Measurements from ENCODE around the gene PCDHB14. TPM values are rescaled to one million over a fixed set of nuclear protein-coding genes. Genes with fewer than 3 reads are reported as not detected.
"Not testable (repeated sequence)": the region's sequence is repeated elsewhere in the genome, so short reads cannot be mapped to it uniquely, and the experiment has no call there.

PCDHB14 gene
- total RNA-seq, 1 experiment from 2014 or later = 0.87 TPM

DNA sequence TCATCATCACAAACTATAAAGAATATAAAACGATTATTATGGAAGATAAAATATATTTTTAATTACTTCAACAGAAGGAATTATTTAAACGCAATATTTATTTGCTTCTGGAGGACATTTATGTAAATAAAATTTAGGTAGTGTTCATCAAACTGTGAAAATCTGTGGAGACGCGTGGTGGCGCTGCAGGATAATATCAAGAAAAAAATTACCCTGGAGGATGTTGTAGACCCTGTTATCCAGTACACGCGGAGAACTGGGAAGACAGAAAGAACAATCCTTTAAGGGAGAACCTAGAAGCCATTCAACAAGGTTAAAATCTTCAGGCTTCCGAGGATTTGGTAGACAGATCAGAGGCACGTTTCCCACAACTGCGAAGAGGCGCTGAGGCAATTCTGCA is 14.7 kb upstream of the PCDHB14 start, which contains the start of gene PCDHB12:
Gene PCDHB12, plus strand, starts transcription at position 242 of the 400 bp plus-strand sequence. CDS start 189 bp downstream, outside the sequence.
- intact Hi-C loops (cut with micrococcal nuclease) = no loop called here
- no peaks in the 10 kb centered on the region for H3K79me2 ChIP-seq (ENCODE audit: low read length)
- POLR2A ChIA-PET (ENCODE audit: unreplicated experiment) = no interaction called here
- no peak within 1 kb of the TSS for H3K4me2 ChIP-seq (ENCODE audit: low read length)
- ATAC-seq (no peak), DNase-seq (peak; percentile 20)
- peak within 1 kb of the TSS; percentile 42; the same call in 1 of the 2 replicates for H2AFZ ChIP-seq (ENCODE audit: low read length)
- TF ChIP-seq EZH2phosphoT487 (IDR thresholded peaks at IDR 0.05; ENCODE audit: borderline replicate concordance, low read length) = no peak
- TF ChIP-seq CTCF (conservative IDR thresholded peaks at IDR 0.05; ENCODE audit: low read depth, low read length) = peak; percentile 28; the same call in 1 of the 2 replicates
- H3K9ac ChIP-seq (ENCODE audit: low read length) = no peak within 1 kb of the TSS
- H3K36me3 ChIP-seq (ENCODE audit: low read depth, low read length) = no peaks in the 10 kb centered on the region
- no peaks in the 10 kb centered on the region for H3F3A ChIP-seq (ENCODE audit: low read length, unreplicated experiment)
- H3K9me2 ChIP-seq (replicated peaks; ENCODE audit: low read length) = no peaks in the 10 kb centered on the region
- no peaks in the 10 kb centered on the region for H3K27me3 ChIP-seq (ENCODE audit: low read length)
- CTCF ChIA-PET = no interaction called here
- H3K27ac ChIP-seq (ENCODE audit: low read length) = no peak within 1 kb of the TSS
- H3K9me3 ChIP-seq (ENCODE audit: low read length) = no peaks in the 10 kb centered on the region
- no peak within 1 kb of the TSS for H3K4me3 ChIP-seq (ENCODE audit: low read length)
- no peaks in the 10 kb centered on the region for H4K20me1 ChIP-seq (ENCODE audit: low read length)
- BruUV-seq (replicated peaks) = no TSS peak
- no peaks in the 10 kb centered on the region for H3K4me1 ChIP-seq (ENCODE audit: insufficient read depth, low read length)

DNA sequence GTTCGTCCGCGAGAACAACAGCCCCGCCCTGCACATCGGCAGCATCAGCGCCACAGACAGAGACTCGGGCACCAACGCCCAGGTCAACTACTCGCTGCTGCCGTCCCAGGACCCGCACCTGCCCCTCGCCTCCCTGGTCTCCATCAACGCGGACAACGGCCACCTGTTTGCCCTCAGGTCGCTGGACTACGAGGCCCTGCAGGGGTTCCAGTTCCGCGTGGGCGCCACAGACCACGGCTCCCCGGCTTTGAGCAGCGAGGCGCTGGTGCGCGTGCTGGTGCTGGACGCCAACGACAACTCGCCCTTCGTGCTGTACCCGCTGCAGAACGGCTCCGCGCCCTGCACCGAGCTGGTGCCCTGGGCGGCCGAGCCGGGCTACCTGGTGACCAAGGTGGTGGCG is 12.9 kb upstream of the PCDHB14 start:
- ATAC-seq; H3K27ac ChIP-seq (ENCODE audit: low read length); H3K4me3 ChIP-seq (ENCODE audit: low read length); H3K4me2 ChIP-seq (ENCODE audit: low read length); H3K79me2 ChIP-seq (ENCODE audit: low read length); H2AFZ ChIP-seq (ENCODE audit: low read length); H3F3A ChIP-seq (ENCODE audit: low read length, unreplicated experiment); H3K9me3 ChIP-seq (ENCODE audit: low read length); H3K27me3 ChIP-seq (ENCODE audit: low read length); H3K4me1 ChIP-seq (ENCODE audit: insufficient read depth, low read length); H3K36me3 ChIP-seq (ENCODE audit: low read depth, low read length); H3K9ac ChIP-seq (ENCODE audit: low read length); DNase-seq; intact Hi-C loops (cut with micrococcal nuclease); H3K9me2 ChIP-seq (replicated peaks; ENCODE audit: low read length); POLR2A ChIA-PET (ENCODE audit: unreplicated experiment); CTCF ChIA-PET; H4K20me1 ChIP-seq (ENCODE audit: low read length); BruUV-seq (replicated peaks): not testable (repeated sequence)

DNA sequence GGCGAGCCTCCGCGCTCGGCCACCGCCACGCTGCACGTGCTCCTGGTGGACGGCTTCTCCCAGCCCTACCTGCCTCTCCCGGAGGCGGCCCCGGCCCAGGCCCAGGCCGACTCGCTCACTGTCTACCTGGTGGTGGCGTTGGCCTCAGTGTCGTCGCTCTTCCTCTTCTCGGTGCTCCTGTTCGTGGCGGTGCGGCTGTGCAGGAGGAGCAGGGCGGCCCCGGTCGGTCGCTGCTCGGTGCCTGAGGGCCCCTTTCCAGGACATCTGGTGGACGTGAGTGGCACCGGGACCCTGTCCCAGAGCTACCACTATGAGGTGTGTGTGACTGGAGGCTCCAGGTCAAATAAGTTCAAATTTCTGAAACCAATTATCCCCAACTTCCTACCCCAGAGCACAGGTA is 12.3 kb upstream of the PCDHB14 start:
- H3K79me2 ChIP-seq (ENCODE audit: low read length); H3K36me3 ChIP-seq (ENCODE audit: low read depth, low read length); H3K4me2 ChIP-seq (ENCODE audit: low read length); BruUV-seq (replicated peaks); H4K20me1 ChIP-seq (ENCODE audit: low read length); H3K4me3 ChIP-seq (ENCODE audit: low read length); POLR2A ChIA-PET (ENCODE audit: unreplicated experiment); H3K27me3 ChIP-seq (ENCODE audit: low read length); H3K9ac ChIP-seq (ENCODE audit: low read length); CTCF ChIA-PET; H3F3A ChIP-seq (ENCODE audit: low read length, unreplicated experiment); H2AFZ ChIP-seq (ENCODE audit: low read length); H3K27ac ChIP-seq (ENCODE audit: low read length); H3K9me2 ChIP-seq (replicated peaks; ENCODE audit: low read length); H3K9me3 ChIP-seq (ENCODE audit: low read length); intact Hi-C loops (cut with micrococcal nuclease); ATAC-seq; DNase-seq; H3K4me1 ChIP-seq (ENCODE audit: insufficient read depth, low read length): not testable (repeated sequence)

GRCh38 chr5:141213656-141214339 is 9.3 kb upstream of the PCDHB14 start, which contains the start of gene PCDHB13:
Gene PCDHB13 (plus strand): TSS chr5:141213919. CDS start chr5:141214124, 205 bp downstream.
- H4K20me1 ChIP-seq (ENCODE audit: low read length); H3K4me3 ChIP-seq (ENCODE audit: low read length); H3K9me2 ChIP-seq (replicated peaks; ENCODE audit: low read length); H3K79me2 ChIP-seq (ENCODE audit: low read length); H3K9me3 ChIP-seq (ENCODE audit: low read length); H3K27me3 ChIP-seq (ENCODE audit: low read length); H3K4me2 ChIP-seq (ENCODE audit: low read length); H3K9ac ChIP-seq (ENCODE audit: low read length); CTCF ChIA-PET; H3K36me3 ChIP-seq (ENCODE audit: low read depth, low read length); POLR2A ChIA-PET (ENCODE audit: unreplicated experiment); H2AFZ ChIP-seq (ENCODE audit: low read length); H3F3A ChIP-seq (ENCODE audit: low read length, unreplicated experiment); H3K27ac ChIP-seq (ENCODE audit: low read length); intact Hi-C loops (cut with micrococcal nuclease); H3K4me1 ChIP-seq (ENCODE audit: insufficient read depth, low read length): not testable (repeated sequence)
- 0 out of 2 replicates have a peak, but pooled peaks have one; percentile 18 for TF ChIP-seq CTCF (conservative IDR thresholded peaks at IDR 0.05; ENCODE audit: low read depth, low read length)
- ATAC-seq = peak; percentile 22
- peak; percentile 7 for DNase-seq
- BruUV-seq (replicated peaks) = TSS peak; percentile 41

DNA sequence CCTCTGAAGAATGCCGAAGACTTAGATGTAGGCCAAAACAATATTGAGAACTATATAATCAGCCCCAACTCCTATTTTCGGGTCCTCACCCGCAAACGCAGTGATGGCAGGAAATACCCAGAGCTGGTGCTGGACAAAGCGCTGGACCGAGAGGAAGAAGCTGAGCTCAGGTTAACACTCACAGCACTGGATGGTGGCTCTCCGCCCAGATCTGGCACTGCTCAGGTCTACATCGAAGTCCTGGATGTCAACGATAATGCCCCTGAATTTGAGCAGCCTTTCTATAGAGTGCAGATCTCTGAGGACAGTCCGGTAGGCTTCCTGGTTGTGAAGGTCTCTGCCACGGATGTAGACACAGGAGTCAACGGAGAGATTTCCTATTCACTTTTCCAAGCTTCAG is 8.6 kb upstream of the PCDHB14 start:
- H3K9me3 ChIP-seq (ENCODE audit: low read length); H3K79me2 ChIP-seq (ENCODE audit: low read length); H3K27ac ChIP-seq (ENCODE audit: low read length); DNase-seq; H3K4me1 ChIP-seq (ENCODE audit: insufficient read depth, low read length); H3F3A ChIP-seq (ENCODE audit: low read length, unreplicated experiment); H3K9me2 ChIP-seq (replicated peaks; ENCODE audit: low read length); H3K9ac ChIP-seq (ENCODE audit: low read length); CTCF ChIA-PET; intact Hi-C loops (cut with micrococcal nuclease); H4K20me1 ChIP-seq (ENCODE audit: low read length); H3K27me3 ChIP-seq (ENCODE audit: low read length); ATAC-seq; H3K4me3 ChIP-seq (ENCODE audit: low read length); POLR2A ChIA-PET (ENCODE audit: unreplicated experiment); H2AFZ ChIP-seq (ENCODE audit: low read length); BruUV-seq (replicated peaks); H3K4me2 ChIP-seq (ENCODE audit: low read length); H3K36me3 ChIP-seq (ENCODE audit: low read depth, low read length): not testable (repeated sequence)
